ENCODE measurements around the gene GNPDA1.

- TF ChIP-seq CTCF (IDR thresholded peaks at IDR 0.05) (no peak), EZH2 (IDR thresholded peaks at IDR 0.05) (no peak)
Observed at GRCh38 chr5:142023836-142024235, 11.0 kb upstream of the GNPDA1 start.
